ENCODE results near the gene MMP2.

The MMP2 gene

GRCh38 chr16:55478827-55479429, at the start of gene MMP2:
MMP2 (plus strand) TSS chr16:55479198; CDS start chr16:55479480, 282 bp downstream.
- Histone ChIP-seq H3K36me3 (0 out of 22 replicates have a peak, but pooled peaks cover 0 to 5% (median 0%) of the 10 kb centered on the region in 11 experiments), H3K4me1 (peaks cover 0 to 6% (median 0%) of the 10 kb centered on the region in 10 experiments; a peak in 2 of 20 replicates), H3K27ac (peak within 1 kb of the TSS in 9 of 11 experiments; percentile 30 to 61 (median 47); a peak in 13 of 22 replicates), H3K9ac (peak within 1 kb of the TSS; percentile 57 to 74 (median 62); a peak in 20 of 22 replicates), H3K9me3 (replicated peaks in 1 of 11) (0 out of 22 replicates have a peak, but pooled peaks cover 0 to under 1% (median 0%) of the 10 kb centered on the region in 11 experiments), H3K4me3 (peak within 1 kb of the TSS; percentile 45 to 70 (median 59)), H4K20me1 (no peaks in the 10 kb centered on the region), H3K27me3 (peaks cover 0 to 20% (median 12%) of the 10 kb centered on the region in 11 experiments; a peak in 15 of 22 replicates), H3K4me2 (peak within 1 kb of the TSS; percentile 74 to 90 (median 80))
- no peak for TF ChIP-seq Cebpa-rat (IDR thresholded peaks at IDR 0.05)

GRCh38 chr16:55433030-55433429, 46.0 kb upstream of the MMP2 start:
- Histone ChIP-seq H3K36me3 (no peaks in the 10 kb centered on the region), H3K4me1 (peaks cover 0 to 18% (median 5%) of the 10 kb centered on the region in 10 experiments; a peak in 10 of 20 replicates), H3K4me2 (no peak overlapping the region), H3K27ac (no peak overlapping the region), H4K20me1 (no peaks in the 10 kb centered on the region), H3K9ac (no peak overlapping the region), H3K4me3 (no peak overlapping the region), H3K27me3 (no peaks in the 10 kb centered on the region), H3K9me3 (replicated peaks in 1 of 11) (no peaks in the 10 kb centered on the region)
- TF ChIP-seq Cebpa-rat (IDR thresholded peaks at IDR 0.05) = no peak

- no peak overlapping the region for H3K4me2 ChIP-seq
- no peak for TF ChIP-seq Cebpa-rat (IDR thresholded peaks at IDR 0.05)
- H3K27ac ChIP-seq = no peak overlapping the region
- no peak overlapping the region for H3K9ac ChIP-seq
- H3K4me3 ChIP-seq = no peak overlapping the region
- H4K20me1 ChIP-seq = no peaks in the 10 kb centered on the region
- H3K4me1 ChIP-seq = peaks cover 0 to 23% (median 5%) of the 10 kb centered on the region in 10 experiments; a peak in 10 of 20 replicates
- H3K36me3 ChIP-seq = no peaks in the 10 kb centered on the region
- H3K9me3 ChIP-seq (replicated peaks in 1 of 11) = no peaks in the 10 kb centered on the region
- H3K27me3 ChIP-seq = no peaks in the 10 kb centered on the region
Observed at GRCh38 chr16:55433535-55433934, 45.5 kb upstream of the MMP2 start.

- H3K36me3 ChIP-seq = no peaks in the 10 kb centered on the region
- H3K4me2 ChIP-seq = no peak overlapping the region
- no peak overlapping the region for H3K4me3 ChIP-seq
- no peaks in the 10 kb centered on the region for H3K9me3 ChIP-seq (replicated peaks in 1 of 11)
- H3K27ac ChIP-seq = no peak overlapping the region
- no peak overlapping the region for H3K9ac ChIP-seq
- no peaks in the 10 kb centered on the region for H3K27me3 ChIP-seq
- TF ChIP-seq Cebpa-rat (IDR thresholded peaks at IDR 0.05) = no peak
- peaks cover 0 to 23% (median 5%) of the 10 kb centered on the region in 10 experiments; a peak in 10 of 20 replicates for H3K4me1 ChIP-seq
- H4K20me1 ChIP-seq = no peaks in the 10 kb centered on the region
Observed at GRCh38 chr16:55434000-55434399, 45.0 kb upstream of the MMP2 start.

GRCh38 chr16:55435387-55435786, 43.6 kb upstream of the MMP2 start:
- Histone ChIP-seq H4K20me1 (no peaks in the 10 kb centered on the region), H3K4me1 (peaks cover 0 to 23% (median 5%) of the 10 kb centered on the region in 10 experiments; a peak in 10 of 20 replicates), H3K27me3 (no peaks in the 10 kb centered on the region), H3K4me2 (peak overlapping the region in 3 of 11 experiments; percentile 7 to 23 (median 12); a peak in 3 of 22 replicates), H3K36me3 (no peaks in the 10 kb centered on the region), H3K27ac (no peak overlapping the region), H3K9ac (no peak overlapping the region), H3K4me3 (no peak overlapping the region), H3K9me3 (replicated peaks in 1 of 11) (no peaks in the 10 kb centered on the region)
- TF ChIP-seq Cebpa-rat (IDR thresholded peaks at IDR 0.05) = no peak

GRCh38 chr16:55436587-55436986, 42.4 kb upstream of the MMP2 start:
- TF ChIP-seq Cebpa-rat (IDR thresholded peaks at IDR 0.05) = no peak
- peaks cover 0 to 35% (median 5%) of the 10 kb centered on the region in 10 experiments; a peak in 10 of 20 replicates for H3K4me1 ChIP-seq
- H3K9me3 ChIP-seq (replicated peaks in 1 of 11) = no peaks in the 10 kb centered on the region
- H3K4me2 ChIP-seq = peak overlapping the region in 1 of 11 experiments; percentile 18; a peak in 2 of 22 replicates
- no peak overlapping the region for H3K4me3 ChIP-seq
- no peaks in the 10 kb centered on the region for H3K36me3 ChIP-seq
- H3K27ac ChIP-seq = no peak overlapping the region
- H3K9ac ChIP-seq = no peak overlapping the region
- no peaks in the 10 kb centered on the region for H4K20me1 ChIP-seq
- no peaks in the 10 kb centered on the region for H3K27me3 ChIP-seq

- Histone ChIP-seq H3K9me3 (replicated peaks in 1 of 11) (no peaks in the 10 kb centered on the region), H3K27ac (peak overlapping the region in 1 of 11 experiments; percentile 41; a peak in 3 of 22 replicates), H3K36me3 (no peaks in the 10 kb centered on the region), H3K4me1 (peaks cover 0 to 42% (median 5%) of the 10 kb centered on the region in 10 experiments; a peak in 10 of 20 replicates), H3K4me3 (no peak overlapping the region), H3K4me2 (peak overlapping the region in 4 of 11 experiments; percentile 20 to 62 (median 42); a peak in 6 of 22 replicates), H4K20me1 (no peaks in the 10 kb centered on the region), H3K27me3 (no peaks in the 10 kb centered on the region), H3K9ac (no peak overlapping the region)
- no peak for TF ChIP-seq Cebpa-rat (IDR thresholded peaks at IDR 0.05)
Observed at GRCh38 chr16:55437625-55438024, 41.4 kb upstream of the MMP2 start.

- Histone ChIP-seq H3K27me3 (no peaks in the 10 kb centered on the region), H3K4me3 (no peak overlapping the region), H3K4me1 (peaks cover 0 to 49% (median 5%) of the 10 kb centered on the region in 10 experiments; a peak in 10 of 20 replicates), H3K27ac (peak overlapping the region in 1 of 11 experiments; percentile 41; a peak in 2 of 22 replicates), H4K20me1 (no peaks in the 10 kb centered on the region), H3K36me3 (no peaks in the 10 kb centered on the region), H3K9ac (no peak overlapping the region), H3K9me3 (replicated peaks in 1 of 11) (no peaks in the 10 kb centered on the region), H3K4me2 (peak overlapping the region in 3 of 11 experiments; percentile 33 to 62 (median 50); a peak in 5 of 22 replicates)
- TF ChIP-seq Cebpa-rat (IDR thresholded peaks at IDR 0.05) = no peak
Observed at GRCh38 chr16:55438281-55438680, 40.7 kb upstream of the MMP2 start.

- Histone ChIP-seq H3K9me3 (replicated peaks in 1 of 11) (no peaks in the 10 kb centered on the region), H3K9ac (no peak overlapping the region), H3K27ac (no peak overlapping the region), H3K4me3 (no peak overlapping the region), H3K4me1 (peaks cover 0 to 58% (median 5%) of the 10 kb centered on the region in 10 experiments; a peak in 10 of 20 replicates), H3K4me2 (peak overlapping the region in 2 of 11 experiments; percentile 1 to 9; a peak in 1 of 22 replicates), H3K36me3 (no peaks in the 10 kb centered on the region), H4K20me1 (no peaks in the 10 kb centered on the region), H3K27me3 (no peaks in the 10 kb centered on the region)
- TF ChIP-seq Cebpa-rat (IDR thresholded peaks at IDR 0.05) = 0 out of 22 replicates have a peak, but pooled peaks of 1 of the 11 experiments have one; percentile 28
Observed at GRCh38 chr16:55439101-55439690, 39.8 kb upstream of the MMP2 start.
